Measurements from ENCODE around the gene KLHL42.

KLHL42 gene

DNA sequence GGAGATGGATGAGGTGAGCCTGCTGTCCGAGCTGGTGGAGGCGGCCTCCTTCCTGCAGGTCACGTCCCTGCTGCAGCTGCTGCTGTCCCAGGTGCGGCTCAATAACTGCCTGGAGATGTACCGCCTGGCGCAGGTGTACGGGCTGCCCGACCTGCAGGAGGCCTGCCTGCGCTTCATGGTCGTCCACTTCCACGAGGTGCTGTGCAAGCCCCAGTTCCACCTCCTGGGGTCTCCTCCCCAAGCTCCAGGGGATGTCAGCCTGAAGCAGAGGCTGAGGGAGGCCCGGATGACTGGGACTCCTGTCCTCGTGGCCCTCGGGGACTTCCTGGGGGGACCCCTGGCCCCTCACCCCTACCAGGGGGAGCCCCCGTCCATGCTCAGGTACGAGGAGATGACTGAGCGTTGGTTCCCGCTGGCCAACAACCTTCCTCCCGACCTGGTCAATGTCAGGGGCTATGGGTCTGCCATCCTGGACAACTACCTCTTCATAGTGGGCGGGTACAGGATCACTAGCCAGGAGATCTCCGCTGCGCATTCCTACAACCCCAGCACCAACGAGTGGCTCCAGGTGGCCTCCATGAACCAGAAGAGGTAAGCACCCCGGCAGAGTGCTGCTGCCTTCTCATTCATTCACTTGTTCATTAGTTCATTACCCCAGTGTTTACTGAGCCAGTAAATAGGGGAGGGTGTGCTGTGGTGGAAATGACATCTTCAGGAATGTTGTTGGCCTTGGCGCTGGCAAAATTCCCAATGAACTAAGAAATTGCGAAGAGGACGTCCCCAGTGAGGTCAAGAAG lies 777 bp downstream of the KLHL42 start:
- peak overlapping the region; percentile 86 for H3K4me3 ChIP-seq (ENCODE audit: low read length)
- peak; percentile 70 for DNase-seq (ENCODE audit: low read depth)
- TF ChIP-seq, protein P1, sequence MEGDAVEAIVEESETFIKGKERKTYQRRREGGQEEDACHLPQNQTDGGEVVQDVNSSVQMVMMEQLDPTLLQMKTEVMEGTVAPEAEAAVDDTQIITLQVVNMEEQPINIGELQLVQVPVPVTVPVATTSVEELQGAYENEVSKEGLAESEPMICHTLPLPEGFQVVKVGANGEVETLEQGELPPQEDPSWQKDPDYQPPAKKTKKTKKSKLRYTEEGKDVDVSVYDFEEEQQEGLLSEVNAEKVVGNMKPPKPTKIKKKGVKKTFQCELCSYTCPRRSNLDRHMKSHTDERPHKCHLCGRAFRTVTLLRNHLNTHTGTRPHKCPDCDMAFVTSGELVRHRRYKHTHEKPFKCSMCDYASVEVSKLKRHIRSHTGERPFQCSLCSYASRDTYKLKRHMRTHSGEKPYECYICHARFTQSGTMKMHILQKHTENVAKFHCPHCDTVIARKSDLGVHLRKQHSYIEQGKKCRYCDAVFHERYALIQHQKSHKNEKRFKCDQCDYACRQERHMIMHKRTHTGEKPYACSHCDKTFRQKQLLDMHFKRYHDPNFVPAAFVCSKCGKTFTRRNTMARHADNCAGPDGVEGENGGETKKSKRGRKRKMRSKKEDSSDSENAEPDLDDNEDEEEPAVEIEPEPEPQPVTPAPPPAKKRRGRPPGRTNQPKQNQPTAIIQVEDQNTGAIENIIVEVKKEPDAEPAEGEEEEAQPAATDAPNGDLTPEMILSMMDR (conservative IDR thresholded peaks at IDR 0.05; ENCODE audit: low read length) = no peak

DNA sequence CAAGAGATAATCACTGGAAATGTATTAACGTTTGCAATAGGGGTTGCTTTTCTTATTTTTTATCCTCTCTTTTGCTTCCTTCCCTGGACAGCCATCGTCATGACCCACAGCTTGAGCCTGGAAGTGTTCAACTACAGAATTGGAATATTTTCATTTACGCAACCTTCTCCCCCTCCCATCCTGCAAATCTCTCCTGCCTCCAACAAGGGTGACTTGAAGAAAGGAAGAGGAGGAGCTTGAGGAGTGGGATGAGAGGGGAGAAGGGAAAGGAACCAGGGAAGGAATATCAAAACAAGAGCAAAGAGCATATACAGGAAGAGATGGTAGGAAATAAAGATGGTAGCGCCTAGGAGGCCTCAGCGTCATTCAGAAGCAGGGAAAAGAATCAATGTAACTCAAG lies 1.6 kb downstream of the KLHL42 start:
- TF ChIP-seq, protein P1 (conservative IDR thresholded peaks at IDR 0.05; ENCODE audit: low read length) = no peak
- DNase-seq (ENCODE audit: low read depth) = no peak
- peak overlapping the region; percentile 86 for H3K4me3 ChIP-seq (ENCODE audit: low read length)

DNA sequence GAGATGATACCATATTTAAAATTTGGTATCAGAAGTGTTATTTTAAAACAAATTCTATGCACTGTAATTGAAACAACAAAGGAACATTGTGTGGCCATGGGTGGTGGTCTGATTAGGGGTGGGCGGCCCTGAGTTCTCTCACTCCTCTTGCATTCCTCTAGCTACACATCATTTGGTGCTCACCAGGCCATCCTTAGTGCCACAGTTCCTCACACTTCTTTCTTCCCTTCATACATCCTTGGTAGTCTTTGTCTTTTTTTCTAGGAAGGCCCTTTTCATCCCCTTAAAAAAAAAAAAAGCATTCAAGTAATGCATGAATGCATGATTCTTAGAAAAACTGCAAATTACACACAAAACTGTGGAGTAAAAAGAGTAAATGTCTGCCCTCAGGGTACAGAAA lies 2.4 kb downstream of the KLHL42 start:
- DNase-seq (ENCODE audit: low read depth) = no peak
- TF ChIP-seq, protein P1 (conservative IDR thresholded peaks at IDR 0.05; ENCODE audit: low read length) = no peak
- no peak overlapping the region for H3K4me3 ChIP-seq (ENCODE audit: low read length)

DNA sequence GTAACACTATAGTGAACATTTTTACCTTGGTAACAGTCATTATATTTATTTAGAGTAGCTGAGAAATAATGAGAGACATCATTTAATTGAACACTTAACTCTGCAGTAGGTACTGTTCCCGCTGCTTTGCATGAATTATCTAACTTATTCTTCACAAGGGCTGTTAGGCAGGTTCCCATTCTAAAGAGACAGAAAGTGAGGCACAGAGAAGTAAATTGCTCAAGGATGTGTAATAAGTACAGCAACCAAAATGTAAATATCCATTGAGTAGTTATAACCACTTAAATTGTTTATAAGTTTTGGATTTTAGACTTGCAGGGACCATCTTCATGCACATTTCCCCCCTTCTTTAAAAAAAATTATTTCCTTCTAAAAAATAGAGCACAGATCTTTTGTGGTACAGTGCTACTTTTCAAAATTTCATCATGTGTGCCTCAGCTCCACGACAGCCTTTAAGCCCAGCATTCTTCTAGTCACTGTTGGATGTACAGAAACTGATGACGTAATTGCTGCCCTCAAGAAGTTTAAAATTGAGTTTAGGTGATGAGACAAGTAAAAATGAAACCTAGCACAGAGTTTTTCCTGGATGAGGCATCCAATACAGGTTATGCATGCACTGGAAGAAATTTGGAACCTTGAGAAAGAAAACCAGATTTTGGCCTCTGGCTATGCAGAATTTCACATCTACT lies 6.0 kb downstream of the KLHL42 start:
- TF ChIP-seq, protein P1 (conservative IDR thresholded peaks at IDR 0.05; ENCODE audit: low read length) = no peak
- peak; percentile 45 for DNase-seq (ENCODE audit: low read depth)
- H3K4me3 ChIP-seq (ENCODE audit: low read length) = no peak overlapping the region

DNA sequence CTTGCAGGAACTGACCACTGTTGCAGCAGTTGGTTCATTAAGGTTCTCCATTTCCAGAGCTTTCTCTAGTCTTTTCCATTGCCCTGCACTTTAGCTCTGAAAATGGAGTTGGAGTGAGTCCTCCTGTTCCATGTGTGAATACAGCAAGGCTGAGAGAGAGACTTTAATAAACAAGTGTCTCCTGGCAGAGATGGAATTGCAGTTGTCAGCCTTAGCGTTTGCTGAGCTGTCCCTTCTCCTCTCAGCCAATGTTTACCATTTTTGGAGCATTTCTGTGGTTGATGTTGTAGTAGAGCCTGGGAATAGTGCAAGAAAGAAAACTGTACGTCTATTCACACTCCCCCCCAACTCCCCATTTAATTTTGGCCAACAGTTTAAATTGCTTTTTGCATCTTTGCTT lies 7.5 kb downstream of the KLHL42 start:
- DNase-seq (ENCODE audit: low read depth) = peak; percentile 51
- TF ChIP-seq, protein P1 (conservative IDR thresholded peaks at IDR 0.05; ENCODE audit: low read length) = no peak
- no peak overlapping the region for H3K4me3 ChIP-seq (ENCODE audit: low read length)

DNA sequence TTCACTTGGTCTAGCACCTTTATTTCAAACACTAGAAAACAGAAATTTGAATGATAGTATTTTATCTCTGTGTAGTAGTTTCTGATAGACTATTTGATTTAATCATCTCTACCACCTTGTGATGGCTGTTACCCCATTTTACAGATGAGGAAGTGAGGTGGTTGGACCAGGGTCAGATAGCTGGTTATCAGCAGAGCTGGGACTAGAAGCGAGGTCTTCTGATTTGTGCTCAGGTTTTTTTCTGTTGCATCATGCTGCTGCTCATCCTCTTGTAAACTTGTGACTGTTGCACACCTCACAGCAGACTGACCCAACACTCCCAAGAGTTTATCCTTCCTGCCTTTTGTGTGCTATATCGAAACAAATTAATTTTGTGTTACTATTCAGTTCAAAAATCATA lies 10.1 kb downstream of the KLHL42 start:
- TF ChIP-seq, protein P1 (conservative IDR thresholded peaks at IDR 0.05; ENCODE audit: low read length) = no peak
- H3K4me3 ChIP-seq (ENCODE audit: low read length) = no peak overlapping the region

More for the DNA sequence above, 10.1 kb downstream of the KLHL42 start:
- no peak for DNase-seq (ENCODE audit: low read depth)

Data from AG10803 (cell line).